KMS-11 (cell line): ENCODE measurements around the gene GRB2.
"Not testable (repeated sequence)": the region's sequence is repeated elsewhere in the genome, so short reads cannot be mapped to it uniquely, and the experiment has no call there.

ENCODE experiments used
- H2AFZ ChIP-seq: fragments of 200-600 bp; sonication (generic); 2 replicates; pipeline ENCODE4 v1.6.1; 2016; ENCODE audit warnings: antibody characterized with exemption, mixed run types, low read depth
- H3K27ac ChIP-seq: fragments of 200-600 bp; sonication (generic); 2 replicates; pipeline ENCODE4 v1.6.1; 2016; ENCODE audit warnings: mild to moderate bottlenecking, mixed run types
- H3K27me3 ChIP-seq: fragments of 200-600 bp; sonication (generic); 2 replicates; pipeline ENCODE4 v1.6.1; 2017; ENCODE audit warnings: mild to moderate bottlenecking, low read depth, mixed run types, moderate library complexity; ENCODE audit not compliant: insufficient read depth
- H3K36me3 ChIP-seq: fragments of 200-600 bp; sonication (generic); 2 replicates; pipeline ENCODE4 v1.6.1; 2017; ENCODE audit warnings: mild to moderate bottlenecking, mixed run types; ENCODE audit not compliant: insufficient read depth
- H3K4me1 ChIP-seq: fragments of 200-600 bp; sonication (generic); 2 replicates; pipeline ENCODE4 v1.6.1; 2016; ENCODE audit warnings: mild to moderate bottlenecking, low read depth, mixed run types; ENCODE audit not compliant: poor library complexity, severe bottlenecking
- H3K4me2 ChIP-seq: fragments of 200-600 bp; sonication (generic); 2 replicates; pipeline ENCODE4 v1.7.0; 2016; ENCODE audit warnings: mild to moderate bottlenecking, mixed run types
- H3K4me3 ChIP-seq: fragments of 200-600 bp; sonication (generic); IDR thresholded peaks from 2 replicates; pipeline ENCODE4 v1.6.1; 2017; ENCODE audit warnings: low read depth, low read length, mixed read lengths; ENCODE audit not compliant: insufficient read depth
- H3K79me2 ChIP-seq: fragments of 200-600 bp; sonication (generic); 2 replicates; pipeline ENCODE4 v1.6.1; 2016; ENCODE audit warnings: low read depth, mixed run types; ENCODE audit not compliant: insufficient read depth
- H3K9ac ChIP-seq: fragments of 200-600 bp; sonication (generic); 2 replicates; pipeline ENCODE4 v1.6.1; 2016; ENCODE audit warnings: mild to moderate bottlenecking, mixed run types
- H4K20me1 ChIP-seq: fragments of 200-600 bp; sonication (generic); 2 replicates; pipeline ENCODE4 v1.6.1; 2016; ENCODE audit warnings: mild to moderate bottlenecking, mixed run types; ENCODE audit not compliant: insufficient read depth
- CTCF ChIP-seq: fragments of 200-600 bp; sonication (generic); conservative IDR thresholded peaks from 2 replicates; pipeline ENCODE4 v1.6.1; 2017; ENCODE audit warnings: low read depth, mild to moderate bottlenecking, antibody characterized with exemption, low read length, moderate library complexity, mixed read lengths

GRB2 gene

GRCh38 chr17:75384751-75385150 is 20.7 kb downstream of the GRB2 start:
- Histone ChIP-seq H3K9ac (no peak overlapping the region), H3K79me2 (peaks cover 93% of the 10 kb centered on the region), H3K36me3 (no peaks in the 10 kb centered on the region), H2AFZ (no peak overlapping the region), H3K4me2 (no peak overlapping the region), H3K27me3 (no peaks in the 10 kb centered on the region), H4K20me1 (peaks cover 3% of the 10 kb centered on the region; the same call in 1 of the 2 replicates), H3K4me1 (peaks cover 4% of the 10 kb centered on the region), H3K4me3 (no peak overlapping the region), H3K27ac (no peak overlapping the region)
- TF ChIP-seq CTCF: no peak

- H2AFZ ChIP-seq: no peak overlapping the region
- peaks cover 4% of the 10 kb centered on the region; the same call in 1 of the 2 replicates for H4K20me1 ChIP-seq
- peaks cover 93% of the 10 kb centered on the region for H3K79me2 ChIP-seq
- H3K27me3 ChIP-seq: no peaks in the 10 kb centered on the region
- no peak overlapping the region for H3K4me3 ChIP-seq
- no peak for TF ChIP-seq CTCF
- H3K4me2 ChIP-seq: no peak overlapping the region
- H3K27ac ChIP-seq: no peak overlapping the region
- H3K36me3 ChIP-seq: no peaks in the 10 kb centered on the region
- H3K9ac ChIP-seq: no peak overlapping the region
- H3K4me1 ChIP-seq: peaks cover 4% of the 10 kb centered on the region
Measured at GRCh38 chr17:75383842-75384195, 21.7 kb downstream of the GRB2 start.

DNA sequence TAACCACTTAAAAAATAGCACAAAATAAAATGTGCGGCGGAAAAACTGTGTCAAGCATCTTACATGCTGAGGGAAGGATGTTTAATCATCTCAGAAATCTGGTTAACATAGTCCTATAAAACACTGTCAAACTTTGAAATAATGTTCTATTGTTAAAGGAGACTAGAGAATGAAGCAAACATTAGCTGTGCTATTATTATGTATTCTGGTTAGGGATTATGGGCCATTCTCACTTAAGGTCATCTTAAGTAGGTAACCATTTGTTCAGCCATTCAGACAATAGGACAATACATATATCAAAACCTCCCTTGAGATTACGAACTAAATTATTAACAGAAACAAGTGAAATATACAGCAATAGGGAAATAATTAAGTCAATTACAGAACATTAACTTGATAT is 24.7 kb downstream of the GRB2 start:
- Histone ChIP-seq H3K36me3 (no peaks in the 10 kb centered on the region), H3K4me3 (no peak overlapping the region), H3K27me3 (no peaks in the 10 kb centered on the region), H3K9ac (no peak overlapping the region), H4K20me1 (peaks cover 5% of the 10 kb centered on the region), H3K4me1 (no peaks in the 10 kb centered on the region), H2AFZ (no peak overlapping the region), H3K4me2 (no peak overlapping the region), H3K27ac (no peak overlapping the region), H3K79me2 (peaks cover 91% of the 10 kb centered on the region)
- no peak for TF ChIP-seq CTCF

- no peak for TF ChIP-seq CTCF
- peaks cover 90% of the 10 kb centered on the region for H3K79me2 ChIP-seq
- H3K4me3 ChIP-seq: no peak overlapping the region
- no peaks in the 10 kb centered on the region for H3K4me1 ChIP-seq
- H3K4me2 ChIP-seq: no peak overlapping the region
- H3K9ac ChIP-seq: no peak overlapping the region
- no peaks in the 10 kb centered on the region for H3K36me3 ChIP-seq
- no peak overlapping the region for H2AFZ ChIP-seq
- H4K20me1 ChIP-seq: peaks cover 5% of the 10 kb centered on the region
- H3K27ac ChIP-seq: no peak overlapping the region
- H3K27me3 ChIP-seq: no peaks in the 10 kb centered on the region
Measured at GRCh38 chr17:75380315-75380714, 25.2 kb downstream of the GRB2 start.

DNA sequence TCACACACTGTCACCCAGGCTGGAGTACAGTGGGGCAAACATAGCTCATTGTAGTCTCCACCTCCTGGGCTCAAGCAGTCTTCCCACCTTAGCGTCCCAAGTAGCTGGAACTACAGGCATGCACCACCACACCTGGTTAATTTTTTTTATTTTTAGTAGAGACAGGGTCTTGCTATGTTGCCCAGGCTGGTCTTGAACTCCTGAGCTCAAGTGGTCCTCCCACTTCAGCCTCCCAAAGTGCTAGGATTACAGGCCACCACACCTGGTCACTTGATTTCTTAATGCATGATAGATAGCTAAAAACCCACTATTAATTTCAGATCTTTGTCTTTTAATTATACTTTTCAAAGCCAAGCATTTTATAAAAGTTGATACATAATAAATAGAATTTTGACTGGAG is 26.1 kb downstream of the GRB2 start:
- not testable (repeated sequence) for H3K27me3 ChIP-seq, H3K36me3 ChIP-seq, H3K9ac ChIP-seq, H4K20me1 ChIP-seq, H3K4me2 ChIP-seq, H3K27ac ChIP-seq, H2AFZ ChIP-seq, H3K4me3 ChIP-seq, H3K4me1 ChIP-seq
- peaks cover 87% of the 10 kb centered on the region for H3K79me2 ChIP-seq
